Left ventricle myocardium superior (tissue), 1 donor: Measurements from ENCODE around the gene TWIST1. TPM values are rescaled to one million over a fixed set of nuclear protein-coding genes. Genes with fewer than 3 reads are reported as not detected.

Source experiments
- ATAC-seq: fragments of 200-7000 bp; cut with Tn5 transposase; one replicate; pipeline ENCODE4 v1.9.1; 2020; ENCODE audit warnings: mild to moderate bottlenecking, moderate library complexity
- DNase-seq: peaks from one replicate; pipeline ENCODE4 v3.0.0-alpha.2; 2020
- intact Hi-C: fragments of 100-400 bp; cut with micrococcal nuclease; formaldehyde crosslinking; loops from one replicate; pipeline ENCODE4 v1.11.0; 2022
- total RNA-seq: library from RNA; stranded (reverse); fragmentation: NEBNext Ultra II Directional; extraction: Animal tissue kit (Norgen Biotek cat#: 25700); gene quantifications from one replicate; pipeline ENCODE4 v1.2.1, GENCODE V29; 2021
- donor health status: DM: no; HTN: yes; CAD: no; lungs with severe emphysema.

Gene TWIST1
- total RNA-seq, 1 donor from 2014 or later: 1.3 TPM

DNA sequence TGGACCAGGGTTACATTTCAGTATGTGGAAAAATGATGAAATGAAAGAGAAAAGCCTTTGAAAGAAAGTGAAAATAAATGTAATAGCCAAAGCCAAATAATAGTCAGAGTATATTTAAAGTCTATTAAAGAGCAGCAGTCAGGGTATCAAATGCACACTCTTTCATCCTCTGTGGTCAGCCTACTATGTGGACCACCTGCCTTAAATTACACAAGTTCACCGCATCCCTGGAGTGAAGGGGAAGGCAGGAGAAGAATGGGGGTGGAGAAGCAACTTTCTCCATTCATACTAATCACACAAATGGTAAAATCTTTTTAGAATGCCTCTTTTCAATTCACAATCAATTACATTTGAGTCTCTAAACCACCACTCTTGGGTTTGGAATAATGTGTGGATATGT, 16.0 kb downstream of the TWIST1 start:
- intact Hi-C loops: no loop called here
- DNase-seq: no peak
- no peak for ATAC-seq

DNA sequence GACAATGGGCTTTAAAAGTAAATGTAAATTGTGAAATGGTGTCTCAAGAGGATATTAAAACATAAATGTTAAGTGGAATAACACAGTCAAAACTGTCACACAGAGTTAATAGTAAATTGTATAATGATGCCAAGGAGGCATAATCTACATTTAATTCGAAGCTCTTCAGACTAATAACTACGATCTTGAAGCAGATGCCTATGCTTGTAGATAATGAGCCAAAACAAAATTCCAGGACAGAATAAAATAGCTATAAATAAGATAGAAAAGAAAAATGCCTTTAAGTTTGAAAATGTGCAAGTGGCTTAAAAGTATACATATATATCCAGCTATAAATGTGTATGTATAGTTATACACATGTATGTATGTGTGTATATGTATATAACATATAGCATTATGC, 17.5 kb downstream of the TWIST1 start:
- intact Hi-C loops: no loop called here
- DNase-seq: no peak
- ATAC-seq: no peak

DNA sequence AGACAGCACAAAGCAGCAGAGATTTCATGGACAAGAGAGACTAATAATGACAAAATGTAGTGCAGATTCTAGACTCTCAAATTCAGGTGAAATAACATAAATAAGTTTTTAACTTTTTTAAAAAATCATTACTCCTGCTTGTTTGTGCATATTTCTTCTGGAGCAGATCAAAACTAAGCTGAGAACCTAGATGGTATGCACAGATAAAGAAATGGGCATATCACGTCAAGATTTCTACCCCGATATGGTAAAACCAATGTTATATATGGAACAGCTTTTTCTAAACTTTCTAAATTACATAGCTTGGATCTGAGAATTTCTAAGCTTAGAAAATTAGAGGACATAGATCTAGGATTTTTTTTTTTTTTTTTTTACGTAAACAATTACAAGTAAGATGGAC, 18.2 kb downstream of the TWIST1 start:
- DNase-seq (no peak), ATAC-seq (no peak)
- intact Hi-C loops: no loop called here

DNA sequence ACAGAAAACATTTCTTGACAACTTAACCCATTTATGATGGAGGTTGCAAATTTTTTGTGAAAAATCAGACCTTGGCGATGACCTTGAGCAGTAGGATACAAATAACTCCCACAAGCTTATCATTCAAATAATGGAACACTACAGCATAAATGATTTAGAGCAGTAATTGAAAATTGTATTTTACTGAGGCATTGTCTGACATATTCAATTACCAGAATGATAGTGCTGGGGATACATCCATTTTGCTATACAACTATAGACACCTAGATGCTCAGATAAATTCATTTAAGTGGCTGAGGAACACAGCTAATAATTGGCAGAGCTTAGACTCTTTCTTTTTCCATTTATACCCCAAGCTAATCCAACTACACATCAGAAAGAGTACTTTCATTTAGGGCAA, 18.9 kb downstream of the TWIST1 start:
- DNase-seq (no peak), ATAC-seq (no peak)
- intact Hi-C loops: no loop called here

DNA sequence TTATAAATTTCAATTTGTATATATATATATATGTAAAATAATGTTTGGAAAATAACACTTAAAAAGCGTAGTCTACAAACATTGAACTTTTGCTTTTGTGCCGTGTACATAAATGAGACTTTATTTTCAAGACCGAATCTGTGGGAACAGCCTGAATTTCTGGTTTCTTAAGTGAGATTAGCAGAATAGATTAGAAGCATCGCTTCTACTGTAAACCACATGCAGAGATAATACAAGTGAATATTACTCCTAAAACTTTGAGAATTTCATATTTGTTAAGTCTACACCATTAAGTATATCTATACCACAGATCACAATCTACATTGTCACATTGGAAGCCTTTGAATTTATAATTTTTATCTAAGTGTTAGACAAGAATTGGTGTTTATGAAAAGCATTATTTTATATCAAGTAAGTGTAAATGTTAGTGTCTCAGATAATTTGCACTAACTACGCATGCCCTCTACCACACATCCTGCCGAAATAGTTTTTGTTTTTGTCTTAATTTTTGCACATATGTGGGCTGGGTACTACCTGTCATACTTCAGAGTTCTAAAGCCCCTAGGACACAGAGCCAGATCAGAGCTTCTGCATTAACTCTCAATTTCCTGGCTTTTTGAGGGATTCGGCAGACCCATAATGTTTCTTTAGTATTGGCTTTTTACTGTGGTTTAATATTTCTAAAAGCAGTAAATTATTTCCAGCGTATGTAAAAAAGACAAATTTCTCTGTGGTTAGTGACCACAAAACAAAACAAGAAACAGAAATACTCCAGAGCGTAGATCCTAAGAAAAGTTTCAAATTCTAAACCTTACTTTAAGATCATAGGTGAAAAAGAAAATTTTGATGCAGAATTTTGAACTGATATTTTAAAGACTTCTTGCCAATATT, 20.0 kb downstream of the TWIST1 start:
- ATAC-seq (no peak), DNase-seq (no peak)
- intact Hi-C loops: no loop called here

DNA sequence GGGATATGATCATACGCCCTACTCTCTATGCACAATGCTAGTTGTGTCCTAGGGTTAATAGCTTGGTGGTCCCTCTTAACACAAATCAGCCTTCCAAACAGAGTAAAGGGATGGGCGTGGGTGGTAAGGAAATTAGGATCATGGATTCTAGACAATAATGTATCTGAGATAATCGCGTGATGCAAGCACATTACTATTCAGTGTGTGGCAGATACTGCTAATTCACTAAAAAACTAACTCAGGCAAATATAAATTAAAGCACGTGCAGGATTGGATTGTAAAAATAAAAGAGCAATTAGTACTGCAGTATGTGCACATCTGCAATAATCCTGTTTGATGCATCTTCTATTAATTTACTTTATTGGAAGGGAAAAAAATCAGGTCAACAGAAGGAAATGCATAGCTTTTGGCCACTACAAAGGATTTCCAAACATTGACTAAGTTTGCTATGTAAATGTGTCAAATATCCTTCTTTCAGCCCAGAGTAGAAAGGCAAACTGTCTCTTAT, 22.0 kb downstream of the TWIST1 start:
- no peak for ATAC-seq
- intact Hi-C loops: no loop called here
- DNase-seq: no peak

DNA sequence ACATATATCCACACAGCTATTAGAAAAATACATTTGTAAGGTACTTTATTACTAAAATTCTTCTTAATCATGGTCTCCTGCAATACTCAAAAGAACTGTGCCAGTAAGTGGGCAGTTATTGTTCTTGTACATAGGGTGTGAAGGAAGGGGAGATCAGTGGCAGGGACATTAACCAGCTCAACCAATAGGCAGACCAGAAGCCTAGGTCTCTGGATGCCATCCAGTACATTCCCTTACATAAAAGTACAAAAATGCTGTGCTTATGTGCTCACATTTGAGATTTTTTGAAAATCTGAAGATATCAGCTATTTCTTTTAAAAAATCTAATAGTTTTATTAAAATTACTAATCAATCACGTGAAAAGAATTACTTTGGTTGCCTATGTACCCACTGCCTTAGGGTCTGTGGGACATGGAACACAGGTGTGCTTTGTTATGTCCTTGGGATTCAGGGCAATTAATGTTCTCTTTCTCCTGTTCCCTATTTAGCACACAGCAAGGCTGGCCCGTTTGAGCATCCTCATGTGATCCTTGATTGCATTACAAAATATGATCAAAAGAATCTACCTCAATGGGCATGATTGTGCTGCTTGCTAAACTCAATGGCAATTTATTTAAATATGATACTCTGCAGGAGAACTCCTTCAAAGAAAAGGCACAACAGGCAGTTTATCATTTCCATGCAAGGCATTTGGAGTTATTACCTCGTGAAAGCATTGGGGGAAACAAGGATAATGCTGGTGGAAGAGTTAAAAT, 22.7 kb downstream of the TWIST1 start:
- ATAC-seq: no peak
- intact Hi-C loops: no loop called here
- DNase-seq: no peak

DNA sequence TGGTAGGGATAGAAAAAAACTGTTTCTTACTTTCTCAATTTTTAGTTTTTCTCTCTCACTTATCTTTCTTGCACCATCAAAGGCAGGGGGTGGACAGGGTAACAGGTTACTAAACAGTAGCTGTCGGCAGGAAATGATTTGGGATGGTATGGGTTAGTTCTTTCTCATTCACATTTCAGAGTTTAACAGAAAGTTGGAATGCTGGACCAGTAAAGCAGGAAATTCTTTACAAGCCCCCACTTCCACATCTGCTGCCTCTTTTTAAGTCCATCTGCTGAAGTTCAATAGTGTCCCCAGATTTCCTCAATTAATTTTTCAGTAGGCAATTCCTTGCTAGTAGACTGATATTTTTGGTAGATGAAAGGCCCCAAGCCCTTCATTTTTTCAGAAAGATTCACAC, 23.3 kb downstream of the TWIST1 start:
- ATAC-seq (no peak), DNase-seq (no peak)
- intact Hi-C loops: no loop called here

DNA sequence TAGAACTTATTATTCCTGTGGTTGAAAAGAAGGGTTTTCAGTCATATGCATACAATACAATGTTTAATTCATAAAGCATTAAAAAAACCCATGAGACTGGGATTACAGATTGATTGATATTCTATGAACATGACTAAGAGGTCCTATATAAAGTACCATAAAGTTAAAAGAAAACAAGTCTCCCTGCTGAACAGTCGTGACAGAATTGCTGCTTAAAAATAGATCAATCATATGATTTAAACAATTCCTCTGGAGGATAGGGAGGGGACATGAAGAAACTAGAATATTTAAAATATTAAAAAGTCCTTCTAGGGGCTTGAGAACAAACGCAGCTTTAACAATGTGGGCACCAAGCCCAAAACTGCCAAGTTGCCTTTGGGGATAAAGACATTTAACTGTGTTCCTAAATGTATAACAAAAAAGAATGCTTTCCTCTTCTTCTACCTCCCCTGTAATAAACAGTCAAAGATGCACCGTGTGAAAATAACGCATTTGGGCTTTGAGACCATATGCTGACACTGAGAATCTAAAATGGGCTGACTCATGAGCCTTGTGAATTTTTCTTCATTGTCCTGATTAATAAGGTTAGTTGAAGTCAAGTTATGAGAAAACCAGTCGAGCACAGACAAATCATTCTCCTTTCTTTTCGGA, 25.8 kb downstream of the TWIST1 start:
- intact Hi-C loops: no loop called here
- ATAC-seq: no peak
- DNase-seq: no peak

DNA sequence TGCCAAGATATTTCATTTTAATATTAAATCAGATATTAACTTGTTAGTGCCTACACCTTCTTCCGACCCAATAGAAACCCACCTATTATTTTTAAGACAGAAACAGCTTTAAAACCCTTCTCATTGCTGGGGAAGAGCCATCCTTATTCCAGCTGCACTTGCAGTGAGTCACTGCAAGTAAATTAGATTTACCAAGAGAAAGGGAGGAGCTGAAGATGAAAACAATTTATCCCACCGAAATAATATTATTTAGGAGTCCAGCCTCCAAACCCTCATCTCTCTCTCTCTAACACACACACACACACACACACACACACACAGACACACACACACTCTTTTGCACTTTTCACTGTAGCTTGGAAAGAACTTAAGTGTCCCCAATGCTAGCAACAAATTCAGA, 26.9 kb downstream of the TWIST1 start:
- ATAC-seq (no peak), DNase-seq (no peak)
- intact Hi-C loops: no loop called here

DNA sequence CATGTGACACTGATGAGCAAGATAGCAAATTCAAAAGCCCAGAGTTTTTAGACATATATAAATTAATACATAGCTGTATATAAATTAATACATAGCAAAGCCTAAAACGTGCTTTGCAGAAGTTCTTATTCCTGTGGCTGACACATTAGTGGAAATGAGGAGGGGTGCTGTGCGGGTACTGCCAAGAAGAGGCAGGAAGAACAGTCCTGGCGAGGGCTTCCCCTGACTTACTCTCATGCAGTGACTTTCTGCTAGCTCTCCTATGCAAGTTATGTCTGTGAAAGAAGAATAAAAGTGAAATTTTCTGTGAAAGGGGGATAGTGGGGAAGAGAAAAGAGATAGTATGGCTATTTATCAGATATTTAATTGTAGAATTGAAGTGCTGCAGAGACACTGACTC, 27.6 kb downstream of the TWIST1 start:
- intact Hi-C loops: no loop called here
- ATAC-seq (no peak), DNase-seq (no peak)

DNA sequence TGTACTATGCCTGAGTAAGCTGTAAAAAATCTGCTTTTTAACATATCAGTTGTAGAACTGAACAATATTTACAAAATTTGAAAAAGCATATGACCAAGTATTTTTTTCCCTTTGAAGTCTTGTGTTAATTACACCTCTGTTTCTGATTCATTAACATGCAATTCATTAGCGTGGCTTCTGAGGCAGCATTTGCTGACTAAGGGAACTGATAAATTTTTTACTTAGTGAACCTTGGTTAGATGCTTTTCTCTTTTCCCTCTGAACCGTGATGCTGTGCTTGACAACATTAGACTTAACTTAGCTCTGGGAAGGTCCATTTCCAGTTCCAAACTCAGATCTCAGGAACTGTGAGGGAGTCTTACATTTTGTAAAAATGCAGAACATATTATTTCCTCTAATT, 28.1 kb downstream of the TWIST1 start:
- ATAC-seq: no peak
- DNase-seq: no peak
- intact Hi-C loops: no loop called here

DNA sequence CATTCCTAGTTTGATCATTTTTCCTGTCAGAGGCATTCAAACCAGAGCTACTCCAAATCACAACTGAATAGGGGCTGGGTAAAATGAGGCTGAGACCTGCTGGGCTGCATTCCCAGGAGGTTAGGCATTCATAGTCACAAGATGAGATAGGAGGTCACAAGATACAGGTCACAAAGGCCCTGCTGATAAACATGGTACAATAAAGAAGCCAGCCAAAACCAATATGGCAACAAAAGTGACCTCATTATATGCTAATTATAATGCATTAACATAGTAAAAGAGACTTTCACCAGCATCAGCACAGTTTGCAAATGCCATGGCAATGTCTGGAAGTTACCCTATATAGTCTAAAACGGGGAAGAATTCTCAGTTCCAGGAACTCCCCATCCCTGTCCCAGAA, 37.3 kb downstream of the TWIST1 start:
- intact Hi-C loops: no loop called here
- no peak for DNase-seq
- no peak for ATAC-seq

DNA sequence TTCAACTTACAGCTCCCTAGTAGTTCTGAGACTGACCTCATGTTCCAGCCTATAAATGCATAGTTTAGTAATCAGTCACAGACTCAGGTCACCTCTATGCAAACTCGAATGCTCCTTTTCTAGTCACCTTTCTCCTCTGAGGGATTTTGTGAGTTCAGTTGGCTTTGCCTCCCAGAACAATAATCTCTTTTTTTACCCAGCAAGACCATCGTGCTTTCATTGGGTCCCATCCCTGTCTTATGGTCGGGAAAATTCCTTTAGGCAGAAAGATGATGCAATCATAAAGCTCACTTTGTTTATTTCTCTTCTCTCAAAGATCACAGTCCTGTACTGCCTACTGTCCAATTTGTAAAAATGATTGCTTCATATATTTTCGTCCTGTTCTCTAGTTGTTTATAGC, 38.4 kb downstream of the TWIST1 start:
- no peak for DNase-seq
- intact Hi-C loops: no loop called here
- no peak for ATAC-seq

DNA sequence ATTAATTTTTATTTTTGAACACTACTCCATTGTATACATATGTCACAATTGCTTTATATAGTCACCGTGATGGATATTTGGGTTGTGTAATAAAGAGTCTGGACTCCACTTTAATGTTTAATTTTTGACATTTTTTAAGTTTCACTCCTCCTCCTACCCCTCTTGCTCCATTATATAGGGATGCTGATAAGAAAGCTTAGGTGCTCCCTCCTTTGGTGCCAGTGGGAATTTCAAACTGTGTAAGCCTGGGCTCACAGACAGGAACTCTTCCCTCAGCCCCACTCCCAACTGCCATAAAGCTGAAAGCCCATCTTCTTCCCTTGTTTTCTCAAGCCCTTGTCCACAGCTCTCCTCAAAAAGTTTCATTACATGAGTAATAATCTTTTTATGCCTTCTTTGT, 47.6 kb downstream of the TWIST1 start:
- intact Hi-C loops: no loop called here
- ATAC-seq (no peak), DNase-seq (no peak)

DNA sequence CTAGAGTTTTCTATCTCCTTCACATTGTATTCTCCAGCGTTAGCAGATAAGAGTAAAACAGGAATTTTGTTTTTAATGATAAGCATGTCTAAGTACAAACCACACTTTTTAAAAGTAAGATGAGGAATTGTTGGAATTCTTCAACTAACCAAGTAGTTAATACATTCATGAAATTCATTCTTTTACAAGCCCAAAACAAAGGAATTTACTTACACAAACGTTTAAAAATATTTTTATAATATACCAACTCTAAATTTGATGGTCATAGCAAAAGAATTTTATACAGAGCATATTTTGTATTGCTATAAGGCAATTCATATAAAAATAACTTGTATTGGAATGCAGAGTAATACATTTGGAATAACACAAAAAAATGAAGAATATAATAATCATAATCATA, 51.3 kb downstream of the TWIST1 start:
- intact Hi-C loops: no loop called here
- no peak for DNase-seq
- ATAC-seq: no peak
